ENCODE results near the gene NCOA7. TPM values are rescaled to one million over a fixed set of nuclear protein-coding genes. Genes with fewer than 3 reads are reported as not detected.

The NCOA7 gene
- total RNA-seq, 1 experiment from 2014 or later: 67.9 TPM

DNA sequence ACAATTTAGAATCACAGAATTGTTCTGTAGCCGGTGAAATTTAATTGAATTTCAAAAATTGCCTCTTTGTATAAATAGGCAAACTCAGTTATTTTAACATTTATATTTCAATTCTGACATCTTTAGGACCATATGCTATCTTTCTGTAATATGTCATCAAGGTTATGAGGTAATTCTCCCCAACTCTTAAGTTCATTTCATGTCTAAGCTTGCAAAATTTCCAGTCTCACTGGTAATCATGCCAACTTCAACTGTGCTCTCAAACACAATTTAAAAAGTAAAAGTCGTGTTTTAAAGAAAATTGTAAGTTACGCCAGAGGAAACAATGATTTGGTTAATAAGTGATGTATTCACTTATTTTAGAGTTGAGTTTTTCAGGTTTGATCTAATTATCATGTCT is 1.4 kb downstream of the NCOA7 start:
- no peaks in the 10 kb centered on the region for H3K27me3 Mint-ChIP-seq (ENCODE audit: insufficient read depth, unreplicated experiment)
- no peaks in the 10 kb centered on the region for H3K36me3 ChIP-seq (ENCODE audit: control insufficient read depth, insufficient read depth, low read length)
- BruUV-seq (replicated peaks): no TSS peak
- H3K4me3 ChIP-seq (ENCODE audit: low read depth, low read length): no peak overlapping the region
- H3K27me3 ChIP-seq (replicated peaks; ENCODE audit: control insufficient read depth, insufficient read depth, low read length): no peaks in the 10 kb centered on the region
- peaks cover 25% of the 10 kb centered on the region for H3K4me1 ChIP-seq
- peak overlapping the region; percentile 91 for H3K4me3 Mint-ChIP-seq (ENCODE audit: unreplicated experiment)
- intact Hi-C loops (cut with micrococcal nuclease; ENCODE audit: unreplicated experiment): loop anchor here (5.0 kb wide), 1 partner anchor 65 kb away; no protein-coding TSS in a partner anchor
- TF ChIP-seq, protein P1, sequence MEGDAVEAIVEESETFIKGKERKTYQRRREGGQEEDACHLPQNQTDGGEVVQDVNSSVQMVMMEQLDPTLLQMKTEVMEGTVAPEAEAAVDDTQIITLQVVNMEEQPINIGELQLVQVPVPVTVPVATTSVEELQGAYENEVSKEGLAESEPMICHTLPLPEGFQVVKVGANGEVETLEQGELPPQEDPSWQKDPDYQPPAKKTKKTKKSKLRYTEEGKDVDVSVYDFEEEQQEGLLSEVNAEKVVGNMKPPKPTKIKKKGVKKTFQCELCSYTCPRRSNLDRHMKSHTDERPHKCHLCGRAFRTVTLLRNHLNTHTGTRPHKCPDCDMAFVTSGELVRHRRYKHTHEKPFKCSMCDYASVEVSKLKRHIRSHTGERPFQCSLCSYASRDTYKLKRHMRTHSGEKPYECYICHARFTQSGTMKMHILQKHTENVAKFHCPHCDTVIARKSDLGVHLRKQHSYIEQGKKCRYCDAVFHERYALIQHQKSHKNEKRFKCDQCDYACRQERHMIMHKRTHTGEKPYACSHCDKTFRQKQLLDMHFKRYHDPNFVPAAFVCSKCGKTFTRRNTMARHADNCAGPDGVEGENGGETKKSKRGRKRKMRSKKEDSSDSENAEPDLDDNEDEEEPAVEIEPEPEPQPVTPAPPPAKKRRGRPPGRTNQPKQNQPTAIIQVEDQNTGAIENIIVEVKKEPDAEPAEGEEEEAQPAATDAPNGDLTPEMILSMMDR (IDR thresholded peaks at IDR 0.05; ENCODE audit: insufficient read depth in 1 of 2, low read depth in 1 of 2, low read length in 1 of 2, severe bottlenecking in 1 of 2, unreplicated experiment in 1 of 2): no peak
- H3K36me3 Mint-ChIP-seq (ENCODE audit: insufficient read depth, unreplicated experiment): no peaks in the 10 kb centered on the region
- CTCF ChIA-PET: interaction anchor here (2.7 to 2.9 kb wide), 2 partner anchors 11 to 43 kb away, joined by 6 to 19 read pairs; no protein-coding TSS in a partner anchor
- H3K9me3 Mint-ChIP-seq (ENCODE audit: unreplicated experiment): no peaks in the 10 kb centered on the region
- H3K4me1 Mint-ChIP-seq (ENCODE audit: low read depth, unreplicated experiment): peaks cover 17% of the 10 kb centered on the region
- no peak overlapping the region for H3K27ac Mint-ChIP-seq (ENCODE audit: unreplicated experiment)
- POLR2A ChIA-PET: no interaction called here
- no peaks in the 10 kb centered on the region for H3K9me3 ChIP-seq
- no peak for DNase-seq

GRCh38 chr6:125792680-125793079 is 1.9 kb downstream of the NCOA7 start:
- H3K4me3 Mint-ChIP-seq (ENCODE audit: unreplicated experiment): no peak overlapping the region
- H3K9me3 Mint-ChIP-seq (ENCODE audit: unreplicated experiment): no peaks in the 10 kb centered on the region
- Histone ChIP-seq H3K9me3 (no peaks in the 10 kb centered on the region), H3K4me3 (ENCODE audit: low read depth, low read length) (no peak overlapping the region), H3K27me3 (replicated peaks; ENCODE audit: control insufficient read depth, insufficient read depth, low read length) (no peaks in the 10 kb centered on the region), H3K36me3 (ENCODE audit: control insufficient read depth, insufficient read depth, low read length) (0 out of 2 replicates have a peak, but pooled peaks cover 1% of the 10 kb centered on the region), H3K4me1 (peaks cover 30% of the 10 kb centered on the region)
- peaks cover 17% of the 10 kb centered on the region for H3K4me1 Mint-ChIP-seq (ENCODE audit: low read depth, unreplicated experiment)
- POLR2A ChIA-PET: no interaction called here
- CTCF ChIA-PET: no interaction called here
- intact Hi-C loops (cut with micrococcal nuclease; ENCODE audit: unreplicated experiment): loop anchor here (5.0 kb wide), 1 partner anchor 65 kb away; no protein-coding TSS in a partner anchor
- H3K27ac Mint-ChIP-seq (ENCODE audit: unreplicated experiment): no peak overlapping the region
- H3K27me3 Mint-ChIP-seq (ENCODE audit: insufficient read depth, unreplicated experiment): no peaks in the 10 kb centered on the region
- no peak for DNase-seq
- TF ChIP-seq, protein P1 (IDR thresholded peaks at IDR 0.05; ENCODE audit: insufficient read depth in 1 of 2, low read depth in 1 of 2, low read length in 1 of 2, severe bottlenecking in 1 of 2, unreplicated experiment in 1 of 2): no peak
- H3K36me3 Mint-ChIP-seq (ENCODE audit: insufficient read depth, unreplicated experiment): no peaks in the 10 kb centered on the region
- no TSS peak for BruUV-seq (replicated peaks)

GRCh38 chr6:125793280-125793679 is 2.5 kb downstream of the NCOA7 start:
- Histone ChIP-seq H3K36me3 (ENCODE audit: control insufficient read depth, insufficient read depth, low read length) (0 out of 2 replicates have a peak, but pooled peaks cover 1% of the 10 kb centered on the region), H3K4me3 (ENCODE audit: low read depth, low read length) (no peak overlapping the region), H3K9me3 (no peaks in the 10 kb centered on the region), H3K4me1 (peaks cover 36% of the 10 kb centered on the region), H3K27me3 (replicated peaks; ENCODE audit: control insufficient read depth, insufficient read depth, low read length) (no peaks in the 10 kb centered on the region)
- Mint-ChIP-seq H3K36me3 (ENCODE audit: insufficient read depth, unreplicated experiment) (no peaks in the 10 kb centered on the region), H3K4me1 (ENCODE audit: low read depth, unreplicated experiment) (peaks cover 17% of the 10 kb centered on the region), H3K4me3 (ENCODE audit: unreplicated experiment) (no peak overlapping the region), H3K9me3 (ENCODE audit: unreplicated experiment) (no peaks in the 10 kb centered on the region), H3K27me3 (ENCODE audit: insufficient read depth, unreplicated experiment) (no peaks in the 10 kb centered on the region), H3K27ac (ENCODE audit: unreplicated experiment) (no peak overlapping the region)
- no TSS peak for BruUV-seq (replicated peaks)
- intact Hi-C loops (cut with micrococcal nuclease; ENCODE audit: unreplicated experiment): loop anchor here (5.0 kb wide), 1 partner anchor 64 kb away; no protein-coding TSS in a partner anchor
- POLR2A ChIA-PET: no interaction called here
- CTCF ChIA-PET: no interaction called here
- DNase-seq: no peak
- TF ChIP-seq, protein P1 (IDR thresholded peaks at IDR 0.05; ENCODE audit: insufficient read depth in 1 of 2, low read depth in 1 of 2, low read length in 1 of 2, severe bottlenecking in 1 of 2, unreplicated experiment in 1 of 2): no peak

Data from Caco-2 (cell line).